GM21367 (cell line): ENCODE data around the gene C2orf72.
A peak's percentile ranks its signal among the peaks of the same experiment; 100 is the strongest.

Source experiments
- ATAC-seq: cut with Tn5 transposase; IDR thresholded peaks from one replicate; pipeline ENCODE4 v1.9.1; 2021; ENCODE audit not compliant: unreplicated experiment

Gene C2orf72

DNA sequence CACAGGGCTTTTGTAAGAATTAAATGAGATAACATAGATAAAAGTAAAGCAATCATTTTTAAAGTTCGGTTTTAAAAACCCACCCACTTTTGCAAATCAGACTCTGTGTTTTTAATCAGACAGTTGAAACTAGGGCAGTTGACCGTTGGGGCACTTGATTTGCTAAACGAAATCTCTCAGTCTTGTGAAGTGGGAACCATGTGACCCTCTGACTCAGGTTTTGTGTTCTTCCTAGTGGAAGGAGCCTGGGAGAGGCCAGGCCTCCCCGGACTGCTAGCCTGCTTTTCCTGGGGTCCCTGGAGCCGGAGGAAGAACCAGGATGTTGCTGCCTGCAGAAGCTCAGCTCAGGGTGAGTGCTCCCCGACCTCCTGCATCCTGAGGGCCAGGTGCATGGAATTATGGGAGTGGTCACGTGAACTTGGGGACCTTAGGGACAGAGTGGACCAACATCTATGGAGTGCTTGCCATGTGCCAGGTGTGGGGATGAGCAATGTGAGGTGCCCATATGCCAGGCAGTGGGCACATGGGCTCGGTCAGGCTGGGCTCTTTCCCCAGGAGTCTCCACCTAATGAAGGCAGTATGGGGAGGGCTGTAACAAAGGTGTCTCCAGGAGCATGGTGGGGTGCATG, 3.9 kb downstream of the C2orf72 start:
- ATAC-seq, result no peak

DNA sequence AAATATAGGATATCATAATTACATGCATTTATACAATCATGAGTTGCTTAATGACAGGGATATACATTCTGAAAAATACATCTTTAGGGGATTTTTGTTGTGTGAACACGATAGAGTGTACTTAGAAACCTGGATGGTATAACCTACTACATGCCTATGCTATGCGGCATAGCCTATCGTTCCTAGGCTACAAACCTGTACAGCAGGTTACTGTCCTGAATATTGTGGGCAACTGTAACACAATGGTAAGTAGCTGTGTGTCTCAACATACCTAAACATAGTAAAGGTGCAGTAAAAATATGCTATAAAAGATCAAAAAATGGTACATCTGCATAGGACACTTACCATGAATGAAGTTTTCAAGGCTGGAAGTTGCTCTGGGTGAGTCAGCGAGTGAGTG, 6.5 kb downstream of the C2orf72 start:
- ATAC-seq, result no peak

DNA sequence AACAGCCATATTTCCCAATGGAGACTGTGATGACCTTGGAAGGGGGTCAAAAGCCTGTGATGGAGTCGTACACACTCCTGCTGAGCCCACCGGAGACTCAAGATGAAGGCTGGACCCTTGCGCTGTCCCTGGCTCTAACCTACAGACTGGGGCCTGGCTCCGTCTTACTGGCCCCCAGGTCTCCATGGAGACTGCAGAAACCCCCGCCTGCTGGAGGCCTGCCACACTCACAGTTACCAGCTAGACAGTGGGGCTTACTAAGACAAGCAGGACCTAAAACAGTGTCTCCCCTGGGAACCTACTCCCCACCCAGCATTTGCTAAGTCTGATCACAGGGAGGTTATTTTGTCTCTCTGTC, 9.6 kb downstream of the C2orf72 start:
- ATAC-seq, result no peak

DNA sequence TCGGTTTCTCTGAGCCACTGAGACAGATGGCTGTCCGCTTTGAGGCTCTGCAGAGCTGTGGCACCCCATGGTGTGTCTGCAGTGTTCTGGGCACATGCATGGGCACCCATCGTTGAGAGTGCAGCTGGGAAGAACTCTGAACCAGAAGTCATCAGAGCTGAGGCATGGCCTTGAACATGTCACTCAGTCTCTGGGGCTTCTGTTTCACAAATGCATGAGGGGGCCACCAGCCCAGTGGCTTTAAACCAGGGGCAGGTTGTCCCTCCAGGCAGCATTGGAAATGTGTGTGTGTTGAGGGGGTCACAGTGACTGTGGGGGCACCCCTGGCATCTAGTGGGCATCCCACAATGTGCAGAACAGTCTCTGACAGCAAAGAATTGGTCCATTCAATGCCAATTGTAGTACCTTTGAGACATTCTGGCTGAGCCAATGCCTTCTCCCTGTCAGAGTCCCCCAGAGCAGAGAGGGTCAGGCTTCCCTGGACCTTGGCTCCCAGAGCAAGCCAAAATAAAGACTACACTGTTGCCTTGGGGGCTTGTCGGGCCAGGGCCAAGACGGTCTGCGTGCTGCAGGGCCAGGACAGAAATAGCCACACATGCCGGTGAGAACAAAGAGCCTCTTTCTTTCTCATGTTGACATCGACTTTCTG, 10.1 kb downstream of the C2orf72 start:
- no peak for ATAC-seq

DNA sequence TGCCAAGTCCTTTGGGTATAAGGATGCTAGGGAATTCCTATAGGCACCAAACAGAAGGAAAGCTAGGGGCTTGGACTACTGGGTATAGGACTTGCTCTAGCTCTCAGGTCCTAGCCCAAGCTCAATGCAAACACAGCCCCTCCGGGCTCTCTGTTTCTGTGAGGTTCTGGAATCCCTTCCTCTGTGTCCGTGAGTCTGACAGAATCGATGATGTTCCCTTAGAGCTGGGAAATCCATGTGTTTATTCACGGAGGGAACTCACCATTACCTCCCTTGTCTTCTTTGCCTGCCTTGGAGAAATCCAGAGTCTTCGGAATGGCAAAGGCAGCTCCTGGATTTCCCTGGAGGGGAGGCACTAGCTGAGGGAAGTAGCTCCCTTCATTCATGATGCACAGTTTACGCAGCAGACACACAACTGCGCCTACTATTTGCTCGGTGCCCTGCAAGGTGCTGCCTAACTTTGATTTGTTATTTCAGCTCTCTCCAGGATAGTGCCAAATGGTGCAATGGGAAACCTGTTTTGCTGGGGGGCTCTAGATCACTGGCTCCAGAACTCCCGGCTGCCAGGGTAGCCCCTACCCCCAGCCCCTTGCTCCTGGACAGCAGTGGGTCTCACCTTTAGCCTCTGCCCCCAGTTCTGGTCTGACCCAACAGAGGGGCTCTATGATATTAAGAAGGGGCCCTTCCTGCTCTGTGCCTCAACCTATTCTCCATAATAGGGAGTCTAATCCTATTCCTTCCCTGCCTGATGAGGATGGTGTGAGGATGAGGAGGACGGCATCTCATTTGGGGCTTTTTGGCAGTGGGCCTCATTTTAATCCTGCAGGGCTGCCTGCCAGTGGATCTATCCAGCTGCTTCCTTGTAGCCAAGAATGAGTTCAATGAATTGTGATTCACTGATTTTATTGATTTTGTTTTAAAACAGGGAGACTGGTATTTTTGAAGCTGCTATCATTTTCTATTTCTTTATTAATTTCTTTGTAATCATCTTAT, 10.9 kb downstream of the C2orf72 start:
- no peak for ATAC-seq

DNA sequence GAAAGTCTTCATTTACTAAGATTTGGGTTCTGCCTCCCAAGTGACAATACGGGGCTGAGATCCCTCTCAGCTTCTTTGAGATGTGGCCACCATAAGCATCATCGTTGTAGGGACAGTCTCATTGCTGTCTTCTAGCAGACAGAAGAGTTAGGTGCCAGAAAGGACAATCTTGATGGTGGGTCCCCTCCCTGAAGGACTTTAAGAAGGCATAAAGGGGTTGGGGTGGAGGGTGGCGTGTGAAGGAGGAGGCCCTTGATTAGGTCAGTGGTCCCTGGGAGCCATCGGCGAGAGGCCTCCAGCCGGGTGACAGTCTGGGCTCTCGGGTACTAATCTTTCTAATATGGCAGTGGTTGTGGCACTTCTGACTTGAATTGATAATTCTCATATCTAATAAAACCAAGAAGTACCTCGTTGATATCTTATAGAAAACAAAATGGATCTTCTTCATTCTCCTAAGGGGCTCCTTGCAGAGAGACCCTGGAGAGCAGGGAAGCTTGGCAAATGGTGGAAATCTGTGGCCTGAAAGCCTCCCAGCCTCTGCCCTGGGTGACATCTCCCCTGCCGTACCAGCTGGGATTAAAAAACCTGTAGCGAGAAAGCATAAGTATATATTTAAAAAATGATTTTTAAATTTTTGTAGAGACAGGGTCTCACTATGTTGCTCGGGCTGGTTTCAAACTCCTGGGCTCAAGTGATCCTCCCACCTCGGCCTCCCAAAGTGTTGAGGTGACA, 12.1 kb downstream of the C2orf72 start:
- no peak for ATAC-seq

DNA sequence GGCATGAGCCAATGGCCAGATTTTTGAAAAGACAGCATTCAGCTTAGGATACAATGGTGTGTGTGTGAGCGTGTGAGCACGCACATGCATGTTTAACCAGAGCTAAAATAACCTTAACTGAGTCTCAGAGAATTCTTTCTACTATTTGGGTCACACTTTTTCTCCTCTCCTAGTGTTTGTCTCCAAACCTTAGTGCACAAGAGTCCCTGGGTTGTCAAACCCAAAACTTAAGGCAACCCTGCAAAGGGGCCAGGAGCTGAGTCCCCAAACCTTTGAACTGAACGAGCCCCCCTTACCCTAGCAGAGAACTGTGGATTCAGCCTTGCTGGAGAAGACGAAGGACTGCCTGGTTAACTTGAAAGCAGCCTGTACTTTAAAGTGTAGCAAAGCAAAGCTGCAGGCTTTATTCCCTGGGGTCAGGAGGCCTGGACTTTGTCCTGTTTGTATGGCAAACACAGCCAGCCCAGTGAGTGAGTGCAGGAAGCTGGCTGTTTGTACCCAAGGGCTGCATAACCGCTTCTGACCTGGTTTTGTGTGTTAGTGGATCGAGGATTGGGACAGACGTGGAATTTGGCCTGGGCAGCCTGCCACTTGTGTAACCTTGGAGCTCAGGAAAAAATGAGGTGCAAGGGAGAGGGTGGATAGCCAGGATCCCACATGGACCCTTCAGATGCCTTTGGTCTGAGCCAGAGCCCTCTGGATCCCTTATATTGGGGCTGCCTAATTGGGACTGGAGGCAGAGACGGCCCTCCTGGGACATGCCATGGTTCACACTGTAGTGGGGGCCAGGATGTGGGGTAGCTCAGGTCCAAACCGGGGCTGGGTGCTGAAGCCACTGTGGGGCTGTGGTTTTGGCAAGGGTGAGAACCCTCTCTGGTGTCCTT, 12.9 kb downstream of the C2orf72 start:
- no peak for ATAC-seq

DNA sequence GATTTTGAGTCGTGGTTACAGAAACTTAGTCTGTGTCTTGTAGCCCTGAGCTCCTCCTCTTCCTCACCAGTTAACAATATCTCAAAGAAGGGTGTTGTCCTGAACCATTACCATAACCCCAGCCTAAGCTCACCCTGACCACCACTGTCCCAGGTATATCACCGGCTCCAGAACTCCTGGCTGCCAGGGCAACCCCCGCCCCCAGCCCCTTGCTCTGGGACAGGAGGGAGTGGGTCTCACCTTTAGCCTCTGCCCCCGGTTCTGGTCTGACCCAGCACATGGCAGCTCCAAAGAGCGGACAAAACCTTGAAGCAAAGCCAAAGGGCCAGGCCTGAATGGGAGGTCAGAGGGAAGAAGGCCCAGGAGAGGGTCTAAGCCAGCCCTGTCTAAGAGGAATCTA, 13.8 kb downstream of the C2orf72 start:
- ATAC-seq, result no peak

DNA sequence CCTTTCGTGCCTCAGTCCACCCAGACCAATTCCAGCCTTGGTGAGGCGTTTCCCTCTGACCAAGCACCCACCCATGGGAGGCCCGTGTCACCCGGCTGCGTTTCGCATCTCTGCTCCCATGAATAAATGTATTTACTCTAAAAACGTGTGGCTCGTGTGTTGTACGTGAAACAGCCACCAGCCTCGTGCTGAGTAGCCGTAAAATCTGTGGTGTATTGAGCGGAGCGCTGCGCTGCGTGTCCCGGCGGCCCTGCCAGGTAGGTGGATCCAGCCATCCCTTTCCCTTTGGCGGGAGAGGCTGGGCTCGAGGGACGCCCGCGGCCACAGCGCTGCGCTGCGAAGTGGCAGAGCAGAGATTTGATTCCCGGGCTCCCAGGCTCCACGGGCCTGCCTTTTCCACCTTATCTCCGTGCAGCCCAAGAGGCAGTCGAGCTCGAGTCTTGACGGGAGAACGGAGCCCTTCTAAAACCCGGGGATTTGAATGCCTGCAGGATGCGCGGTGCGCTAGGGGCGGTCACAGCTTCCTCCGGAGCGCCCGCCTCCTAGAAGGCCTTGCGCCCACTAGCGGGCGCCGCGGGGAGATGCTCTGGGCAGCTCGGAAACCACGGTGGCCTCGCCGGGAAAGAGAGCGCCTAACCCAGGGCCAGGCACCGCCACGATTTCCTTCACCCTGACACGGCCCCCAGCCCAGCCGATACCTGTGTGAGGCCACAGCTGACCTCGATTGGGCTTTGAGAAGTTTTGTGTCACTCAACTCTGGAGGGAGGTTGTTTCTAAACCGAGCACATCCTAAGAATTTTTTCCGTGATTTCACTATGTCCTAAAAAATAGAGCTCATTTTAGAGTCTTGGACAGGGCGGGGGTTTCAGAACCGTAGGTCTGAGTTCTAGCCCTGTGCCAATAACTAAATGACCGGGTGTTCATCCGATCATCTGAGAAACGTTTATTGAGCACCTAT, 15.4 kb downstream of the C2orf72 start:
- ATAC-seq, result peak; percentile 51

DNA sequence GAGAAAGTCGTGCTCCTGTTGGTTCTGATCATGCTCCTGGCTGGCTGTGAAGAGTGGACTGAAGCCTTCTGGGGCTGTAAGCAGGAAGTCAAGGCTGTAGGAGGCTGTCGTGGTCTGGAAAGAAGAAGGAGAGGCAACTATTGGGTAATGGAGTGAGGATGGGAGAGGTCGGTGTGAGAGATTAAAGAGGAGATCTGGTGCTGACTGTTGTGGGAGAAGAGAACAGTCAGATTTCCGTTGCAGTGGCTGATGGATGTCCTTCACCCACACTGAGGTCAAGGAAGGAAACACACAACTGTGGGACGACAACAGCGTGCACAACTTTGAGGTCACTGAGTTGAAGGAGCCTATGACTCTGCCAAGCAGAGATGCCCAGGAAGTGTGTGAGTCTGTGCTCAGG, 16.5 kb downstream of the C2orf72 start:
- ATAC-seq, result no peak

DNA sequence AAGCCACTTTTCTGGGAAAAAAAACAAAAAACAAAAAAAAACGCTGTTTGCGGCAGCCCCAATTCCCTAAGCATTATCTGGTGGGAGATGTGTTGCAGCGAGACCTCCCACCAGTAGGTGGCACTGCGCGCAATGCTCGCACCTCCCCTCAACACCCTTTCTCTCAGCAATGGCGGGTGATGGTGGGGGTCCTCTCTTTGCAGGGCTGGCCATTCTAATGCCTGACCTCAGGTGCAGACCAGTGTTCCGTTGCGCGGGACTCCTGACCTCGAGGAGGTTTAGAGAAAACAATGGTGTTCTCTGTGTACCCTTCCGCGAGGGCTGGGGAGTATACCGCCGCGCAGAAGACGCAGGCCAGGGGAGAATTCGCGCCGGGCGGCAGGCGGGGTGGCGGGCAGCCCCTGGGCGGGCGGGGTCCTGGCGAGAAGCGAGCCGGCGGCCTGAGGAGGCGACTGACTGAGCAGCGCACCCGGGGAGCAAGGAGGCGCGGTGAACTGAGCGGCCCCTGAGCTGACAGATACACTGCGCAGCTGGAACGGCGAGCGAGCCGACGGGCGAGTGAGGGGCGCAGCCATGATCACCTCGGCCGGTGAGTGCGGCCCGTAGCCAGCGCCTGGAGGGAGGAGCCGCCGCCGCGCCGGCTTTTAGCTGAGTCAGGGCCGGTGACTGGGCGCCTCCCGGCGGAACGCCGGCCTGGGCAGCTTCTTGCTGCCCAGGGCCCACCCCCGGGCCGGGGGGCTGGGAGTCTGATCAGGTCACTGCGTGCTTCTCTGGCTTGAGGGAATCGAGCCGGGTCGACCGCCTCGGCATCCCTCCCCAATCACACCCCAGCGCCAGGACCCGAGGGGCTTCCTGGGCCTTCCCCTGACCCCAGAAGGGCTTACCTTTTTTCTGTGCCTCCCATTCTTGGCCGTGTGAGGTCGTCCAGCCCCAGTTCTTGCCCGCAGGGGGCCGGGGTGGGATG, 19.4 kb downstream of the C2orf72 start, which contains the start of gene PSMD1:
Gene PSMD1, plus strand, starts transcription at position 415 of the 964 bp plus-strand sequence. Its CDS starts 159 bp downstream, at position 574.
- ATAC-seq, result peak; percentile 59

DNA sequence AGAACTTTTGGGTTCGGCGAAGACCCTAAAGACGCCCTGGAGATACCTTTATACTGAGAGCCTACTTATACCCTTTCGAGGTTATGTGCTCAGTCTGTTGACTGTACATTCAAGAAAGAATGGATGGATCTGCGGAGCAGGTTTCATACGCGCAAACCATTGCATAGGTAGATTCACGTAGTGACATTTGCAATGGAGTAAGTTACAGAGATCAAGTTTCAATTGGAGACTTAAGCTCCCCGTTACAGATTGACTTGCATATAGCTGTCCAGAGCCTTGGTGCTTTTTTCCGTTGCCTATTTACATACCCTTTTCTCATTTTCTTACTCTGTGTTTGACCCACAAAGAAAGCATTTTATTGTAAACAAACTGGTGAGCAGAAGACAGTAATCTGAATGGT, 20.3 kb downstream of the C2orf72 start:
- ATAC-seq, result no peak

DNA sequence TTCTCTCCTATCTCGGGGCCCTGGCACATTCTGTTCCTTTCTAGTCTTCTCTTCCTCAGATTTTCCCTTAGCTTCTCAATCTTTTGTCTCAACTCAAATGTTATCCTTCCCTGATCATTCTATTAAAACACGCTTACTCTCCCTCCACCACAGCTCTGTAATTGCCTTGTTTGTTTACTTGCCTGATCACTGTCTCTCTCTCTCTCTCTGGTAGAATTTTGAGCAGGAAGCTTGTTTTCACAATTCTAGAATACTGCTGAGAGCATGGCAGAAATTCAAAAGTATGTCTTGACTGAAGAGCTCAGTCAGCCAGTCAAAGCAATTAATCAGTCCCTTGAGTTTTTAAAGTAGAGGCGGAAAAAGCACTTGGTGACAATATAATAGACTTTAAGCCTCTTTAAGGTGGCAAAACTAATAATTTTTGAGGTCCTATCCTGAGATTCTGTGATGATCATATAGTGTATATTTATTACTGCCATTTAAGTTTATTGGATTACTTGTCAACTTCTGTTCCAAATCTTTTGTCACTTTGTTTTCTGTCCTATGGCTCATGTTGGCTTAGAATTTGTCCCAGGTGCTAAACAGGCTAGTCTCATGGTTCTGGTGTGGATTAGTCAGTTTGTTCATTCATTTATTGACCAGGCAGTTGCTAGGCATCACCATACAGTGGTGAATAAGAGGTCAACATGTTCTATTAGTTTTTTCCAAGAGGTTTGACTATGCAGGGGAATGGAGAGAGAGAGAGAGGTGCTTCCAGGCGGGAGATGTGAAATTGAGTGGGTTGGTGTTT, 21.6 kb downstream of the C2orf72 start:
- ATAC-seq, result no peak

DNA sequence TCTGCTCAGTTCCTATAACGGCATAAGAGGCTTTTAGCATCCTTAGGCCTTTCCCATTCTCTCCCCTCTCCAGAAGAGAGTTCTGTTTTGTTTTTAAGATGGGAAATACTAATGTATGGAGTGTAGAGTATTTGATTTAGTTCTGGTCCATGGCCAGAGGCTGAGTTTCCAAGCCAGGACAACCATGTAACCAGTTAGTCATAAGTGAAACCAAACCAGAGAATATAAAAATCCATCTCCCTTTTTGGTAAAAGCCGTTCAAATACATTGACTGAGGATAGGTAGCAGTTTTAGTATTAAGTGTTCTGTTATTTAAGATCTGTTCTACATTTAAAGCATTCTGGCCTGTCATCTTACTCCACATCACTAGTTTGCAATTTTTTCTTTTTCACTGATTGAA, 22.4 kb downstream of the C2orf72 start:
- no peak for ATAC-seq

DNA sequence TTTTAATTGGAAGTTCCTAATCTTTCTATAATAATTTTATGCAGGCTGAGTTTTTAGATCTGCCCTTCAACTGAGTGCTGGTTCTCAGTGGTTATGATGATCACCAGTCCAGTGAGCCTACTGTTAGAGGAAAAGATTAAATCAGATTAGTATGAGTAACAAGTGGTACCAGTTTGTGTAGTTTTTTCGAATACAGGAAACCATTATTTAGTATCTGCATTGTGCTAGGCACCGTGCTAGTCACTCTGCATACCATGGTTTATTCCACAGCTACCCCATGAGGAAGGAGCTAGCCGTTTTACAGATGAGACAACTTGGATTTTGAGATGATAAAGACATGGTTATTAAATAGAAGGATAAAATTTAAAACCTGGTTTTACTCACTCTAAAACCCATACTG, 25.5 kb downstream of the C2orf72 start:
- no peak for ATAC-seq

DNA sequence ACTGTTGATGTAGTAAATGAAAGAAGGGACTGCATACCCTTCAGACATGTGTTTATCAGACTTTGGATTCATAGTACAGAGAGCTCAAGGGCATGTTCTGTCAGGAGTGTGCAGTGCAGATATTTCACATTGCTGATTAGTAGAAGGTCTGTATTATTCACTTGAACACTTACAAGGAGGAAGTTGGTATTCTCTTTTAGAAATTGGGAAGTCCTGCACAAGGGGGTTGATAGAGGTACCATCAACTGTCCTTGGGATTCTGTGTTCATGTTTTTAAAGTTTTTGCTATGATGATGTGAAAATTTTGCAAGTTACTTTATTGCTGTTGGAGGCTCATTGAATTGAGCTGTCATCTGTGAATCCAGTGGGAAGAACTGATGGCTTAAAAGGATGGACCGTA, 26.0 kb downstream of the C2orf72 start:
- no peak for ATAC-seq

DNA sequence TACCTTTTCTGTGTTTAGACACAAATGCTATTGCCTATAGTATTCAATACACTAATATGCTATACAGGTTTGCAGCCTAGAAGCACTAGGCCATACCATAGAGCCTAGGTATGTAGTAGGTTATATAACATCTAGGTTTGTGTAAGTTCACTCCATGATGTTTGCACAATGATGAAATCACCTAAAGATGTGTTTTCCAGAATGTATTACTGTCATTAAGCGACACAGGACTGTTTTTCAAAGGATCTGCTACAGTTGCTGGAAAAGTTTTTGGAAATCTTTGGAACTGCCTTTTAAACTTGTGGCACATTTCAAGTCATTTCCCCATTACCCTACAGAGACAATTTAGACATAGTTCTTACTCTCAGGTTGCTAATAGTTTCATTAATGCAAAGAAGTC, 28.6 kb downstream of the C2orf72 start:
- ATAC-seq, result no peak
